H1 (cell line): ENCODE data around the gene BCL2L13. TPM values are rescaled to one million over a fixed set of nuclear protein-coding genes. Genes with fewer than 3 reads are reported as not detected.

ENCODE experiments used
- CTCF ChIA-PET: fragments of 300-600 bp; sonication (Branson Sonifier 250); formaldehyde crosslinking; loops from one replicate; lab custom pipeline; 2021; ENCODE audit not compliant: partially characterized antibody; lab: Charles Lee
- POLR2A ChIA-PET: fragments of 300-600 bp; sonication (Branson Sonifier 250); formaldehyde crosslinking; loops from one replicate; lab custom pipeline; 2021; ENCODE audit warnings: inconsistent platforms; ENCODE audit not compliant: partially characterized antibody; lab: Charles Lee
- DNase-seq, 2 experiments: peaks; one replicate each; pipeline versions ENCODE4 v3.0.0 to v3.0.0-alpha.2; 2010 to 2022; ENCODE audit warnings: low spot score in 2 of 2, low read depth in 1 of 2, mixed read lengths in 1 of 2
- FAIRE-seq: peaks from 2 replicates; lab custom pipeline; 2011; peaks lifted over from hg19 to GRCh38; lab: Jason Lieb, UNC
- H2AFZ ChIP-seq: 2 replicates; pipeline ENCODE4 v1.8.1; 2012; ENCODE audit warnings: low read length, inconsistent platforms
- H2AK5ac ChIP-seq: 2 replicates; pipeline ENCODE4 v1.6.1; 2013; ENCODE audit warnings: low read depth, low read length
- H2BK120ac ChIP-seq: replicated peaks from 2 replicates; pipeline ENCODE3; 2013; ENCODE audit warnings: low read depth, low read length, inconsistent platforms
- H2BK12ac ChIP-seq: 2 replicates; pipeline ENCODE4 v1.6.1; 2013; ENCODE audit warnings: low read depth, low read length
- H2BK15ac ChIP-seq: 2 replicates; pipeline ENCODE4 v1.6.1; 2013; ENCODE audit warnings: low read length
- H2BK20ac ChIP-seq: 2 replicates; pipeline ENCODE4 v1.6.1; 2013; ENCODE audit warnings: low read length
- H2BK5ac ChIP-seq: 2 replicates; pipeline ENCODE4 v1.6.1; 2013; ENCODE audit warnings: low read depth, low read length
- H3K14ac ChIP-seq: 2 replicates; pipeline ENCODE4 v1.6.1; 2013; ENCODE audit warnings: inconsistent platforms; ENCODE audit not compliant: insufficient read length
- H3K18ac ChIP-seq: 2 replicates; pipeline ENCODE4 v1.6.1; 2013; ENCODE audit warnings: low read length; ENCODE audit errors: extremely low read depth
- H3K23ac ChIP-seq: 2 replicates; pipeline ENCODE4 v1.6.1; 2013; ENCODE audit warnings: inconsistent platforms; ENCODE audit not compliant: insufficient read length
- H3K23me2 ChIP-seq: 2 replicates; pipeline ENCODE4 v1.6.1; 2013; ENCODE audit warnings: low read depth, low read length
- H3K27ac ChIP-seq: 2 replicates; pipeline ENCODE4 v1.6.1; 2011; ENCODE audit warnings: low read depth, low read length, inconsistent platforms
- H3K27me3 ChIP-seq, 4 experiments: replicated peaks in 1 of 4; 1 replicate in 1 of 4; 2 replicates in 3 of 4; pipeline versions ENCODE4 v1.6.1 to v1.8.1; 2011 to 2013; ENCODE audit warnings: low read length in 3 of 4, mild to moderate bottlenecking in 3 of 4, inconsistent platforms in 2 of 4, mixed read lengths in 2 of 4, moderate library complexity in 1 of 4; ENCODE audit not compliant: control insufficient read depth in 3 of 4, insufficient read depth in 3 of 4; ENCODE audit errors: extremely low read depth in 1 of 4
- H3K36me3 ChIP-seq, 4 experiments: 2 replicates each; pipeline versions ENCODE4 v1.6.1 to v1.8.1; 2011 to 2013; ENCODE audit warnings: mild to moderate bottlenecking in 4 of 4, low read length in 3 of 4, moderate library complexity in 2 of 4, control low read depth in 1 of 4, inconsistent platforms in 1 of 4; ENCODE audit not compliant: insufficient read depth in 4 of 4, control insufficient read depth in 2 of 4
- H3K4ac ChIP-seq: replicated peaks from 2 replicates; pipeline ENCODE3; 2013; ENCODE audit warnings: low read length, low read depth, mixed read lengths, inconsistent platforms; ENCODE audit not compliant: insufficient read length
- H3K4me1 ChIP-seq, 4 experiments: replicated peaks in 1 of 4; 1 replicate in 1 of 4; 2 replicates in 3 of 4; pipeline versions ENCODE4 v1.6.1 to v1.8.1; 2011 to 2013; ENCODE audit warnings: low read length in 3 of 4, inconsistent platforms in 2 of 4, mixed read lengths in 1 of 4; ENCODE audit not compliant: insufficient read depth in 4 of 4, control insufficient read depth in 3 of 4
- H3K4me2 ChIP-seq, 2 experiments: 2 replicates each; pipeline versions ENCODE4 v1.6.1 to v1.8.1; 2011 to 2013; ENCODE audit warnings: low read depth in 2 of 2, low read length in 2 of 2, control low read depth in 1 of 2, inconsistent platforms in 1 of 2, mild to moderate bottlenecking in 1 of 2; ENCODE audit not compliant: insufficient read depth in 1 of 2
- H3K4me3 ChIP-seq, 4 experiments: fragments of 200-600, 300-600 bp in 1 of 4; sonication (generic), shearing (Covaris generic), sonication (Bioruptor Twin) in 1 of 4; 2 replicates each; pipeline versions ENCODE4 v1.5.1 to v1.8.1; 2011 to 2016; ENCODE audit warnings: low read length in 4 of 4, low read depth in 3 of 4, control low read depth in 2 of 4, inconsistent platforms in 2 of 4, mild to moderate bottlenecking in 2 of 4, mixed read lengths in 1 of 4, moderate library complexity in 1 of 4; ENCODE audit not compliant: insufficient read depth in 2 of 4; ENCODE audit errors: extremely low read depth in 1 of 4
- H3K56ac ChIP-seq: replicated peaks from 2 replicates; pipeline ENCODE3; 2013; ENCODE audit warnings: low read depth, mild to moderate bottlenecking, mixed read lengths, low read length, inconsistent platforms; ENCODE audit not compliant: insufficient read length
- H3K79me1 ChIP-seq: 2 replicates; pipeline ENCODE4 v1.6.1; 2013; ENCODE audit warnings: low read depth, low read length, control low read depth
- H3K79me2 ChIP-seq, 2 experiments: 2 replicates each; pipeline versions ENCODE4 v1.6.1 to v1.8.1; 2012 to 2013; ENCODE audit warnings: low read length in 2 of 2, mild to moderate bottlenecking in 2 of 2, inconsistent platforms in 1 of 2; ENCODE audit not compliant: insufficient read depth in 2 of 2, control insufficient read depth in 1 of 2
- H3K9ac ChIP-seq, 4 experiments: replicated peaks in 1 of 4; 1 replicate in 1 of 4; 2 replicates in 3 of 4; pipeline versions ENCODE4 v1.6.1 to v1.8.1; 2011 to 2013; ENCODE audit warnings: low read depth in 3 of 4, low read length in 3 of 4, control low read depth in 2 of 4, mild to moderate bottlenecking in 2 of 4, moderate library complexity in 2 of 4, inconsistent platforms in 1 of 4; ENCODE audit errors: extremely low read depth in 1 of 4
- H3K9me3 ChIP-seq, 2 experiments: 2 replicates each; pipeline versions ENCODE4 v1.6.1 to v1.8.1; 2012 to 2013; ENCODE audit warnings: mild to moderate bottlenecking in 2 of 2, moderate library complexity in 2 of 2, control low read depth in 1 of 2, inconsistent platforms in 1 of 2, low read depth in 1 of 2, low read length in 1 of 2, mixed read lengths in 1 of 2; ENCODE audit not compliant: insufficient read depth in 2 of 2
- H4K20me1 ChIP-seq, 2 experiments: replicated peaks in 1 of 2; 2 replicates each; pipeline versions ENCODE3 to v1.8.1; 2011 to 2013; ENCODE audit warnings: inconsistent platforms in 2 of 2, low read length in 2 of 2, mild to moderate bottlenecking in 1 of 2; ENCODE audit not compliant: insufficient read depth in 2 of 2, control insufficient read depth in 1 of 2
- H4K5ac ChIP-seq: 2 replicates; pipeline ENCODE4 v1.6.1; 2013; ENCODE audit warnings: low read length, low read depth, mixed read lengths, inconsistent platforms; ENCODE audit not compliant: insufficient read length
- H4K8ac ChIP-seq: 2 replicates; pipeline ENCODE4 v1.8.0; 2013; ENCODE audit warnings: mild to moderate bottlenecking, moderate library complexity, low read length, inconsistent platforms; ENCODE audit not compliant: insufficient read depth; ENCODE audit errors: extremely low read depth
- H4K91ac ChIP-seq: replicated peaks from 2 replicates; pipeline ENCODE3; 2013; ENCODE audit warnings: low read length, mixed read lengths, inconsistent platforms; ENCODE audit not compliant: insufficient read length
- ASH2L ChIP-seq: fragments of 200-600, 300-600 bp; sonication (generic); IDR thresholded peaks from one replicate; pipeline ENCODE4 v1.7.1; 2017; ENCODE audit warnings: low read length
- BCL11A ChIP-seq, 2 experiments: IDR thresholded peaks; one replicate each; pipeline ENCODE4 v1.6.1; 2011; ENCODE audit warnings: low read depth in 2 of 2, low read length in 2 of 2, mild to moderate bottlenecking in 2 of 2
- CREB1 ChIP-seq: IDR thresholded peaks from 2 replicates; pipeline ENCODE4 v1.6.1; 2012; ENCODE audit warnings: inconsistent platforms
- GABPA ChIP-seq: IDR thresholded peaks from 2 replicates; pipeline ENCODE4 v1.6.1; 2011; ENCODE audit warnings: mild to moderate bottlenecking, low read length, moderate library complexity, borderline replicate concordance; ENCODE audit not compliant: insufficient read depth
- HDAC2 ChIP-seq, 2 experiments: fragments of 300-600 bp in 1 of 2; sonication (generic) in 1 of 2; IDR thresholded peaks; 2 replicates each; pipeline ENCODE4 v1.6.1; 2011 to 2012; ENCODE audit warnings: low read depth in 2 of 2, low read length in 2 of 2, mild to moderate bottlenecking in 2 of 2, moderate library complexity in 2 of 2, borderline replicate concordance in 1 of 2, inconsistent platforms in 1 of 2
- JUN ChIP-seq: IDR thresholded peaks from 2 replicates; pipeline ENCODE4 v1.6.1; 2011; ENCODE audit warnings: low read depth, mild to moderate bottlenecking, improper control_type of control experiment, low read length
- KDM5A ChIP-seq: fragments of 200-600 bp; IDR thresholded peaks from 2 replicates; pipeline ENCODE4 v1.7.1; 2012; ENCODE audit warnings: mild to moderate bottlenecking, low read length, inconsistent platforms, mixed read lengths
- POLR2A ChIP-seq, 2 experiments: IDR thresholded peaks; 1 replicate in 1 of 2; 2 replicates in 1 of 2; pipeline ENCODE4 v1.6.1; 2011; ENCODE audit warnings: low read depth in 2 of 2, low read length in 2 of 2, mild to moderate bottlenecking in 2 of 2; ENCODE audit errors: control extremely low read depth in 1 of 2
- POLR2AphosphoS5 ChIP-seq: IDR thresholded peaks from 2 replicates; pipeline ENCODE4 v1.6.1; 2011; ENCODE audit warnings: low read depth, low read length
- SP4 ChIP-seq: IDR thresholded peaks from 2 replicates; pipeline ENCODE4 v1.6.1; 2012; ENCODE audit warnings: low read length, inconsistent platforms
- WGBS, 2 experiments: shearing (Covaris generic) in 1 of 2; methylation state at CpG; one replicate each; pipeline versions ENCODE4 v1.1.6 to v1.1.7; 2013 to 2015; ENCODE audit warnings: low lambda C conversion rate in 2 of 2, mixed read lengths in 2 of 2, inconsistent platforms in 1 of 2, low coverage in 1 of 2, missing lambda C conversion rate in 1 of 2; ENCODE audit not compliant: insufficient replicate concordance in 2 of 2, insufficient coverage in 1 of 2, insufficient read length in 1 of 2; ENCODE audit errors: extremely low coverage in 1 of 2, missing lambda C conversion rate in 1 of 2; 5-methylcytosine and 5-hydroxymethylcytosine counted together
- polyA plus RNA-seq, 7 experiments: library from polyadenylated mRNA; depleted of rRNA in 3 of 7; stranded (reverse) in 5 of 7; unstranded in 2 of 7; fragments of >200 nt in 5 of 7; fragments of 200-250 nt in 2 of 7; gene quantifications; 1 replicate in 5 of 7; 2 replicates in 1 of 7; 4 replicates in 1 of 7; pipeline versions ENCODE4 v1.2.1 to v1.2.3, GENCODE V29; 2011 to 2013; ENCODE audit warnings: missing spikeins in 2 of 7, mixed read lengths in 2 of 7
- total RNA-seq: library from RNA; stranded (reverse); fragmentation: NEBNext Ultra II Directional; extraction: Animal tissue kit (Norgen Biotek cat#: 25700); gene quantifications from 2 replicates; pipeline ENCODE4 v1.2.1, GENCODE V29; 2021
- TF ChIP-seq, protein P1 (sequence below): IDR thresholded peaks from 2 replicates; pipeline ENCODE4 v1.6.1; 2011; ENCODE audit warnings: low read depth, mild to moderate bottlenecking, low read length; ENCODE audit not compliant: insufficient read depth

BCL2L13 gene
- total and polyA plus RNA-seq, 2 of the 8 experiments (the other 6 are each of a cell fraction or from before 2014, with no cell fraction given) = 20.7 to 35.0 TPM

DNA sequence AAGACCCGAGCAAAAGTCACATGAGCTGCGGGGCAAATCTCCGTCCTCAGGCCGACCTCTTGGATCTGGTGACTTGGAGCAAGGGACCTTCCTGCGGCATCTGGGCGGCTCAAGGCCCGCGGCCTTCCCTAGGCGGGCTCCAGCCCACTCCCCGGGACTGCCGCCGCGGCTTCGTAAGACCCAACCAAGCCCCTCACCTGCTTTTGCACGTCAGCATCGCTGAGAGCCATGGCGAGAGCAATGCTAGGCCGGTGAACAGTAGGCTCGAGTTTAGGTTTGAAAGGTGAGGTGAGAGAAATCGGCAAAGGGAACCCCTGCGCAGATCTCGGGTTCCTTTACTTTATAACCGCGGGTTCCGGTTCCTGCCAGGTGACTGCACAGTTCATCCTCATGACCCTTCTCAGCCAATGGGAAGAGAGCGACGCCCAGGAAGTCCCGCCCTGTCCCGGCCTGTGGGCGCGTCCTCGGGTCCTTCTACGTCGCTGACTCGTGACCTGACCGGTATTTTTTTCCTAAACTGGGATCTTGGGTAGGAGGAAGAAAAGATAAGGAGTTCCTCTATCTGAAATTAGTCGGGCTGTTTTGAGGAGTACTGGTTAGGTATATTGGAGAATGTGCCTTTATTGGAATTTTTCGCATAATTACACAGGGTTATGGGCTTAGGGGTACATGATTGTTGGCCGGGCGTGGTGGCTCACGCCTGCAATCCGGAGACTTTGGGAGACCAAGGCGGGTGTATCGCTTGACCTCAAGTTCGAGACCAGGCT lies 10.0 kb upstream of the BCL2L13 start, which contains the start of gene ATP6V1E1:
ATP6V1E1 (minus strand) TSS at position 344 of the 767 bp plus-strand sequence; CDS start at position 230, 114 bp downstream.
- Histone ChIP-seq H3K23ac (no peak within 1 kb of the TSS), H3K79me2 (peaks cover 3 to 39% of the 10 kb centered on the region in 2 experiments; a peak in 3 of 4 replicates), H3K4me1 (no peaks in the 10 kb centered on the region), H3K4me2 (peak within 1 kb of the TSS; percentile 73 to 82), H3K18ac (peak within 1 kb of the TSS; percentile 90; the same call in 1 of the 2 replicates), H2BK5ac (peak within 1 kb of the TSS; percentile 97), H3K27ac (peak within 1 kb of the TSS; percentile 84), H2BK15ac (no peak within 1 kb of the TSS), H3K27me3 (no peaks in the 10 kb centered on the region), H3K23me2 (peaks cover 4% of the 10 kb centered on the region; the same call in 1 of the 2 replicates), H2BK12ac (0 out of 2 replicates have a peak within 1 kb of the TSS, but pooled peaks have one; percentile 39), H2AFZ (no peak within 1 kb of the TSS), H4K91ac (peak within 1 kb of the TSS; percentile 5), H3K4ac (peak within 1 kb of the TSS; percentile 57), H4K20me1 (no peaks in the 10 kb centered on the region), H3K79me1 (peaks cover 2% of the 10 kb centered on the region; the same call in 1 of the 2 replicates), H3K9me3 (no peaks in the 10 kb centered on the region), H2AK5ac (0 out of 2 replicates have a peak within 1 kb of the TSS, but pooled peaks have one; percentile 95), H3K14ac (peak within 1 kb of the TSS; percentile 52), H2BK120ac (peak within 1 kb of the TSS; percentile 65), H4K8ac (peak within 1 kb of the TSS; percentile 91), H3K9ac (peak within 1 kb of the TSS; percentile 86 to 96 (median 94)), H2BK20ac (no peak within 1 kb of the TSS), H3K56ac (peak within 1 kb of the TSS; percentile 82), H3K4me3 (peak within 1 kb of the TSS; percentile 88 to 100 (median 94)), H4K5ac (peak within 1 kb of the TSS; percentile 81), H3K36me3 (peaks cover 0 to under 1% (median 0%) of the 10 kb centered on the region in 4 experiments; a peak in 1 of 8 replicates)
- FAIRE-seq (peak; percentile 92), DNase-seq (peak; percentile 79 to 94)
- POLR2A ChIA-PET = interaction anchor here (0.6 to 0.9 kb wide), 4 partner anchors 10 to 359 kb away, joined by 3 to 8 read pairs (median 4); partner anchors contain the start of gene BCL2L13
- WGBS, 2 experiments = 1% methylated on average over 45 of the region's 45 CpGs; no CpG with 5 or more reads in 1 of the 2 experiments
- CTCF ChIA-PET = no interaction called here
- TF ChIP-seq, protein P1, sequence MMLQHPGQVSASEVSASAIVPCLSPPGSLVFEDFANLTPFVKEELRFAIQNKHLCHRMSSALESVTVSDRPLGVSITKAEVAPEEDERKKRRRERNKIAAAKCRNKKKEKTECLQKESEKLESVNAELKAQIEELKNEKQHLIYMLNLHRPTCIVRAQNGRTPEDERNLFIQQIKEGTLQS = peak; percentile 87
- TF ChIP-seq GABPA = peak; percentile 82; the same call in 1 of the 2 replicates
- peak; percentile 71; the same call in 1 of the 2 replicates for TF ChIP-seq CREB1
- 0 out of 2 replicates have a peak, but pooled peaks have one; percentile 54 for TF ChIP-seq SP4
- peak; percentile 55 to 92 for TF ChIP-seq POLR2A (IDR thresholded peaks at IDR 0.05; ENCODE audit: control extremely low read depth in 1 of 2, low read depth in 2 of 2, low read length in 2 of 2)
- TF ChIP-seq BCL11A (IDR thresholded peaks at IDR 0.05; ENCODE audit: low read depth in 2 of 2, low read length in 2 of 2) = no peak
- TF ChIP-seq ASH2L = peak; percentile 77
- TF ChIP-seq HDAC2 (IDR thresholded peaks at IDR 0.05; ENCODE audit: borderline replicate concordance in 1 of 2, low read depth in 2 of 2, low read length in 2 of 2) = 0 out of 4 replicates have a peak, but pooled peaks of 1 of the 2 experiments have one; percentile 85
- TF ChIP-seq JUN = no peak
- TF ChIP-seq POLR2AphosphoS5 = peak; percentile 58; the same call in 1 of the 2 replicates
- TF ChIP-seq KDM5A = peak; percentile 77; the same call in 1 of the 2 replicates
